ENCODE results near the gene DIO1.

DIO1 gene

GRCh38 chr1:53959664-53960250 is 65.8 kb downstream of the DIO1 start:
- in situ Hi-C loops (cut with MboI; ENCODE audit: low sequenced_read_pairs) = loop anchor here (25.0 kb wide), 1 partner anchor 97 kb away; no protein-coding TSS in a partner anchor

All from hTERT RPE-1 (cell line).